ENCODE data around the gene SCRT2. TPM values are rescaled to one million over a fixed set of nuclear protein-coding genes. Genes with fewer than 3 reads are reported as not detected.

Gene SCRT2
- total and polyA plus RNA-seq, 4 donors, result not detected

- H3K9me3 ChIP-seq (ENCODE audit: control insufficient read depth in 4 of 4, low read length in 3 of 4), result peaks cover 0 to 3% (median 0%) of the 10 kb centered on the region in 4 donors
- peak overlapping the region; percentile 78 to 88 for H3K9ac ChIP-seq (ENCODE audit: low read depth in 1 of 2, low read length in 2 of 2)
Measured at GRCh38 chr20:652615-653109, 22.9 kb downstream of the SCRT2 start.

More at GRCh38 chr20:652615-653109, 22.9 kb downstream of the SCRT2 start:
- peak; percentile 55 for DNase-seq (ENCODE audit: low spot score)
- Histone ChIP-seq H3K4me1 (ENCODE audit: control insufficient read depth in 4 of 4, insufficient read depth in 4 of 4, low read length in 3 of 4) (peaks cover 5 to 20% (median 11%) of the 10 kb centered on the region in 4 donors), H3K27ac (ENCODE audit: low read depth in 1 of 2, low read length in 2 of 2) (peak overlapping the region; percentile 57 to 81), H3K27me3 (ENCODE audit: control insufficient read depth in 4 of 4, insufficient read depth in 4 of 4, low read length in 3 of 4) (no peaks in the 10 kb centered on the region), H3K36me3 (ENCODE audit: control insufficient read depth in 4 of 4, insufficient read depth in 3 of 4, low read depth in 1 of 4, low read length in 3 of 4) (peaks cover 5 to 11% (median 10%) of the 10 kb centered on the region in 4 donors), H3K4me3 (ENCODE audit: low read depth in 1 of 3, low read length in 3 of 3) (peak overlapping the region; percentile 83 to 86 (median 85))
- WGBS, result 3% methylated on average over 36 of the region's 36 CpGs
- no peak for TF ChIP-seq SP1 (IDR thresholded peaks at IDR 0.05)
- TF ChIP-seq FOXA1 (IDR thresholded peaks at IDR 0.05), result no peak
- no peak for TF ChIP-seq ATF3 (IDR thresholded peaks at IDR 0.05)
- no peak for TF ChIP-seq EGR1 (IDR thresholded peaks at IDR 0.05; ENCODE audit: low read depth in 2 of 2)
- no peak for TF ChIP-seq NR2F2 (IDR thresholded peaks at IDR 0.05)
- TF ChIP-seq RAD21 (IDR thresholded peaks at IDR 0.05), result no peak
- no peak for TF ChIP-seq GABPA (IDR thresholded peaks at IDR 0.05 in 1 of 2, conservative IDR thresholded peaks at IDR 0.05 in 1 of 2)
- no peak for TF ChIP-seq JUND (IDR thresholded peaks at IDR 0.05)
- no peak for TF ChIP-seq MAX (IDR thresholded peaks at IDR 0.05)
- no peak for TF ChIP-seq REST (IDR thresholded peaks at IDR 0.05)
- no peak for TF ChIP-seq RXRA (IDR thresholded peaks at IDR 0.05)
- no peak for TF ChIP-seq HNF4G (IDR thresholded peaks at IDR 0.05)
- TF ChIP-seq TAF1 (conservative IDR thresholded peaks at IDR 0.05), result no peak
- TF ChIP-seq CTCF (IDR thresholded peaks at IDR 0.05; ENCODE audit: low read depth, low read length, missing input control), result no peak
- no peak for TF ChIP-seq FOXA2 (IDR thresholded peaks at IDR 0.05)
- no peak for TF ChIP-seq HNF4A (conservative IDR thresholded peaks at IDR 0.05)
- no peak for TF ChIP-seq YY1 (IDR thresholded peaks at IDR 0.05)

All from liver (tissue), 9 donors.